AG04450 (cell line): Measurements from ENCODE around the gene BTBD9. TPM values are rescaled to one million over a fixed set of nuclear protein-coding genes. Genes with fewer than 3 reads are reported as not detected.
A peak's percentile ranks its signal among the peaks of the same experiment; 100 is the strongest.

Experiments
- CTCF ChIA-PET: fragments of 300-600, 350-600 bp; formaldehyde crosslinking; extraction: SDS; loops from one replicate; lab custom pipeline; 2022; ENCODE audit warnings: antibody characterized with exemption, inconsistent platforms; lab: Charles Lee
- POLR2A ChIA-PET: fragments of 350-600 bp; formaldehyde crosslinking; extraction: SDS; loops from one replicate; lab custom pipeline; 2021; ENCODE audit warnings: antibody characterized with exemption, inconsistent platforms; lab: Yijun Ruan, JAX
- DNase-seq: peaks from one replicate; pipeline ENCODE4 v3.0.0-alpha.2; 2011; ENCODE audit warnings: low read depth, low spot score
- H3K27ac ChIP-seq: one replicate; pipeline ENCODE4 v1.5.1; 2012; ENCODE audit warnings: low read depth, low read length, control low read depth
- H3K27me3 ChIP-seq: one replicate; pipeline ENCODE4 v1.6.0; 2012; ENCODE audit warnings: low read length; ENCODE audit not compliant: control insufficient read depth, insufficient read depth
- H3K4me3 ChIP-seq: 2 replicates; pipeline ENCODE4 v1.5.1; 2011; ENCODE audit warnings: mild to moderate bottlenecking, low read depth, low read length, control low read depth
- H3K9me3 ChIP-seq: 2 replicates; pipeline ENCODE4 v1.5.1; 2012; ENCODE audit warnings: low read length; ENCODE audit not compliant: control insufficient read depth, insufficient read depth
- CTCF ChIP-seq: IDR thresholded peaks from 2 replicates; pipeline ENCODE4 v1.5.1; 2011; ENCODE audit warnings: low read depth, low read length, control low read depth, inconsistent platforms
- polyA plus RNA-seq: library from polyadenylated mRNA; depleted of rRNA; stranded (reverse); fragments of >200 nt; gene quantifications from 2 replicates; pipeline ENCODE4 v1.2.3, GENCODE V29; 2011

BTBD9 gene
- polyA plus RNA-seq, 1 experiment = 7.2 TPM

DNA sequence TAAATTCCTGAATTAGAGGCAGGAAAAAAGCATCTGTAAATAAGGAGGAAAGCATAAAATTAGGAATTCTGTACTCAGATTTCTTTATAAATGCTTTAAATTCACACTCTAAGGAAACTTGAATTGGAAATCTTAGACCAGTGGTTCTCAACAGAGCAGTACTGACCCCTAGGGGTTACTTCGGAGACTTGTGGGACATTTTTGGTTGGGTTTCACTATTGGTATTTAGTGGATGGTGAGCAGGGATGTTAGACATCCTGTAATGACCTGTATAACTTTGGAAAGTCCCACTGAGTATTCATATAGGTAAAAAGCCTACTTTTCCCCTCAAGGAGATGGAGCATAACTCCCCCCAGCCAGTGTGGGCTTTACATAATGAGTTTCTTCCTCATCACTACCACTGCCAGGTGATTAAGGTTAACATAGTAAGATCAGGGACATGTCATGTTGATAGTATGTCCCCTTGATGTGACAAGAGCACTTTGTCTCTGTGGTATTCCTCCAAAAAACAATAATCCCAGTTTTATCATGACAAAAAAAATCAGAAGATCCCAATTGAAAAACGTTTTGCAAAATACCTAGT is 32.2 kb upstream of the BTBD9 start:
- DNase-seq = peak; percentile 32
- no peak overlapping the region for H3K27ac ChIP-seq
- peak; percentile 87 for TF ChIP-seq CTCF
- no peak overlapping the region for H3K4me3 ChIP-seq
- H3K9me3 ChIP-seq = no peaks in the 10 kb centered on the region
- CTCF ChIA-PET = interaction anchor here (0.7 to 1.6 kb wide), 5 partner anchors 10 to 639 kb away, joined by 3 to 5 read pairs (median 4); no protein-coding TSS in a partner anchor
- no peaks in the 10 kb centered on the region for H3K27me3 ChIP-seq
- POLR2A ChIA-PET = no interaction called here

DNA sequence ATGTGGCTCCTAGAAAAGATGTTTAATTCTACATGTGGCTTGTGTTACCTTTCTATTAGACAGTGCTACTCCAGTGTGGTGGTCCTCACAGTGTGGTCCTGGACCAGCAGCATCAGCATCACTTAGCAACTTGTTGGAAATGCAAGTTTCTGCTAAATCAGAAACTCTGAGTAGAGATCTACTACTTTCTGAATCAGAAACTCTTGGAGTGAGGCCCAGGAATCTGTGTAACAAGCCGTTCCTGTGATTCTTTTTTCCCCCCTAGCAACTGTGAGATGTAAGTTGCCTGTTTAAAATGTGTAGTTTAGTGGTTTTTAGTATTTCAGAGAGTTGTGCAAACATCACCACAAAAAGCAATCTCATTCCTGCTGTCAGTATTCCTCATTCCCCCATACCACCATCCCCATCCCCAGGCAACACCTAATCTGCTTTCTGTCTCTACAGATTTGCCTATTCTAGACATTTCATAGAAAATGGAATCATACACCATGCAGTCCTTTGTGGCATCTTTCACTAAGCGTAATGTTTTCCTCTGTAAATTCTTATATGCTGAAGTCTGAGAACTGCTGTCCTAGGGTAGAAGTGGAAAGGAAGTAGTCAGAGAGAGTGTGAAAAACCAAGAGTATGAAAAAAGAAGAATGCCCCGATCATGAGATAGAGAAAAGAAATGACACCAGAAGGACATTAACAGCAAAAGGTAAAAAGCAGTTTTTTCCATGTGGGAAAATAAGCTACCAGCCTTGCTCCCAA is 18.9 kb upstream of the BTBD9 start:
- no peak for DNase-seq
- Histone ChIP-seq H3K4me3 (no peak overlapping the region), H3K27me3 (no peaks in the 10 kb centered on the region), H3K27ac (no peak overlapping the region), H3K9me3 (no peaks in the 10 kb centered on the region)
- POLR2A ChIA-PET = no interaction called here
- CTCF ChIA-PET = no interaction called here
- TF ChIP-seq CTCF = no peak

- Histone ChIP-seq H3K27ac (no peak overlapping the region), H3K27me3 (no peaks in the 10 kb centered on the region), H3K9me3 (no peaks in the 10 kb centered on the region), H3K4me3 (no peak overlapping the region)
- ChIA-PET CTCF (no interaction called here), POLR2A (no interaction called here)
- DNase-seq = no peak
- TF ChIP-seq CTCF = no peak
Measured at GRCh38 chr6:38656896-38657295, 17.2 kb upstream of the BTBD9 start.

DNA sequence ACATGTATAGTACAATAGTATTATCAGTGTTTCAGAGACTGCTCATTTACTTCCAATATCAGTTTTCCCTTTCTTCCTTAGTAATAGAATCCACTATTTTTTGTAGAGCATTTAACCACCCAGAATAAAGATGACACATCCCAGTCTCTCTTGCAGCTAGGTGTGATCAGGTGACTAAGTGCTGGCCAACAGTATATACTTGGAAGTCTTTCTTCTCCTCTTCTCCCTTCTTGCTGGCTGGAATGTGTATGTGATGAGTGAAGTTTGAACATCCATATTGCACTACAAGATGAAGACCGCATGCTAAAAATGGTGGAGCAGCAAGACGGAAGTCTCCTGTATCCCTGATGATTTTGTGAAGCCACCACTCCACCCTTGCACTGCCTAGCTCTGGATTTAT is 14.5 kb upstream of the BTBD9 start:
- H3K27ac ChIP-seq = no peak overlapping the region
- H3K27me3 ChIP-seq = no peaks in the 10 kb centered on the region
- H3K9me3 ChIP-seq = no peaks in the 10 kb centered on the region
- ChIA-PET POLR2A (no interaction called here), CTCF (interaction anchor here (0.7 kb wide), 1 partner anchor 798 kb away, joined by 3 read pairs; no protein-coding TSS in a partner anchor)
- DNase-seq = no peak
- no peak overlapping the region for H3K4me3 ChIP-seq
- no peak for TF ChIP-seq CTCF

DNA sequence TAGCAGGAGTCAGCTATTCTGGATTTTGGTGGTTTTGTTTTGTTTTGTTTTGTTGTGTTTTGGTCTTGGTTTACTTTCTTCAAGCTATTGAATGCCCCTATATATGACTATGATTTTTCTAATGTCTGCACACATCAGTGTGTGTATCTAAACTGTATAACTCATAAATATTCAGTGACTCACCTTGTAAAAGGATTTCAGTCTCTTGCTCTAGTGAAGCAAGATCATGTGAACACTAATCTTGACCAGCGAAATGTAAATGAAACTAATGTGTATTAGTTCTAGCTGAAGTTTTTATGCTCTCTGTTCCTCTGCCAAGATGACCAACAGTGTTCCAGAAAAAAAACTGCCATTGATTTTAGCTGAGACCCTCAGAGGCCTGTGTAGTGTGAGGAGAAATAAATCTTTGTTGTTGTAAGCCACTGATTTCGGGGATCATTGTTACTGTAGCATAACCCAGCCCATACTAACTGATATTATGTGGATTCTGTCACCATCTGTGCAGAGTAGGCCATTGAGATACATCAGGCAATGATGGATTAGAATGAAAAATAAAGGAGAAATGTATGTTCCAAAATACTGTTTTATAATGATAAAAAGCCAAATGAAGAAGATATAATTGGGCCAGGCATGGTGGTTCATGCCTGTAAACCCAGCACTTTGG is 11.5 kb upstream of the BTBD9 start:
- Histone ChIP-seq H3K27ac (no peak overlapping the region), H3K9me3 (no peaks in the 10 kb centered on the region), H3K27me3 (no peaks in the 10 kb centered on the region), H3K4me3 (no peak overlapping the region)
- no peak for DNase-seq
- POLR2A ChIA-PET = interaction anchor here (0.9 kb wide), 1 partner anchor 12 kb away, joined by 11 read pairs; no protein-coding TSS in a partner anchor
- TF ChIP-seq CTCF = no peak
- CTCF ChIA-PET = no interaction called here
